Suprapubic skin (tissue), 4 donors: Measurements from ENCODE around the gene DYRK2.

ENCODE experiments used
- EP300 ChIP-seq: sonication (generic); formaldehyde crosslinking; IDR thresholded peaks from one replicate; pipeline ENCODE4 v1.6.1; 2017; ENCODE audit warnings: antibody characterized with exemption
- POLR2A ChIP-seq, 2 donors: fragments of 450-650 bp; IDR thresholded peaks; one replicate each; pipeline ENCODE4 v1.6.1; 2017; ENCODE audit warnings: antibody characterized with exemption in 2 of 2, mild to moderate bottlenecking in 2 of 2, moderate library complexity in 2 of 2
- POLR2AphosphoS5 ChIP-seq, 3 donors: sonication (generic); formaldehyde crosslinking; IDR thresholded peaks; one replicate each; pipeline ENCODE4 v1.6.1; 2017; ENCODE audit warnings: antibody characterized with exemption in 3 of 3
- TF ChIP-seq, protein P1 (sequence below), 2 donors: fragments of 200-600 bp in 1 of 2; fragments of 450-650 bp in 1 of 2; sonication (generic) in 1 of 2; IDR thresholded peaks; one replicate each; pipeline ENCODE4 v1.5.1; 2016 to 2019; ENCODE audit warnings: antibody characterized with exemption in 2 of 2, mild to moderate bottlenecking in 1 of 2, moderate library complexity in 1 of 2

- TF ChIP-seq, protein P1, sequence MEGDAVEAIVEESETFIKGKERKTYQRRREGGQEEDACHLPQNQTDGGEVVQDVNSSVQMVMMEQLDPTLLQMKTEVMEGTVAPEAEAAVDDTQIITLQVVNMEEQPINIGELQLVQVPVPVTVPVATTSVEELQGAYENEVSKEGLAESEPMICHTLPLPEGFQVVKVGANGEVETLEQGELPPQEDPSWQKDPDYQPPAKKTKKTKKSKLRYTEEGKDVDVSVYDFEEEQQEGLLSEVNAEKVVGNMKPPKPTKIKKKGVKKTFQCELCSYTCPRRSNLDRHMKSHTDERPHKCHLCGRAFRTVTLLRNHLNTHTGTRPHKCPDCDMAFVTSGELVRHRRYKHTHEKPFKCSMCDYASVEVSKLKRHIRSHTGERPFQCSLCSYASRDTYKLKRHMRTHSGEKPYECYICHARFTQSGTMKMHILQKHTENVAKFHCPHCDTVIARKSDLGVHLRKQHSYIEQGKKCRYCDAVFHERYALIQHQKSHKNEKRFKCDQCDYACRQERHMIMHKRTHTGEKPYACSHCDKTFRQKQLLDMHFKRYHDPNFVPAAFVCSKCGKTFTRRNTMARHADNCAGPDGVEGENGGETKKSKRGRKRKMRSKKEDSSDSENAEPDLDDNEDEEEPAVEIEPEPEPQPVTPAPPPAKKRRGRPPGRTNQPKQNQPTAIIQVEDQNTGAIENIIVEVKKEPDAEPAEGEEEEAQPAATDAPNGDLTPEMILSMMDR (IDR thresholded peaks at IDR 0.05), result no peak
- no peak for TF ChIP-seq POLR2A (IDR thresholded peaks at IDR 0.05)
- TF ChIP-seq EP300, result no peak
- no peak for TF ChIP-seq POLR2AphosphoS5 (IDR thresholded peaks at IDR 0.05)
Measured at GRCh38 chr12:67690656-67691055, 42.1 kb downstream of the DYRK2 start.
